Mammary epithelial cell (primary cell): ENCODE results near the gene C10orf105.

Experiments
- CTCF ChIP-seq, 2 donors: IDR thresholded peaks in 1 of 2; conservative IDR thresholded peaks in 1 of 2; 2 replicates each; pipeline ENCODE4 v1.5.1; 2011 to 2012; ENCODE audit warnings: inconsistent platforms in 2 of 2, low read length in 2 of 2, mild to moderate bottlenecking in 2 of 2, control low read depth in 1 of 2, low read depth in 1 of 2; ENCODE audit not compliant: insufficient read depth in 1 of 2; ENCODE audit errors: extremely low read depth in 1 of 2
- EZH2 ChIP-seq: IDR thresholded peaks from 2 replicates; pipeline ENCODE4 v1.6.1; 2012; ENCODE audit warnings: low read length, inconsistent platforms, borderline replicate concordance

- no peak for TF ChIP-seq CTCF (conservative IDR thresholded peaks at IDR 0.05 in 1 of 2, IDR thresholded peaks at IDR 0.05 in 1 of 2; ENCODE audit: extremely low read depth in 1 of 2, insufficient read depth in 1 of 2, low read depth in 1 of 2, low read length in 2 of 2)
- no peak for TF ChIP-seq EZH2
Measured at GRCh38 chr10:71701496-71702132, 18.0 kb downstream of the C10orf105 start.
